Measurements from ENCODE around the gene TREML2. TPM values are rescaled to one million over a fixed set of nuclear protein-coding genes. Genes with fewer than 3 reads are reported as not detected.

The TREML2 gene
- total and polyA plus RNA-seq, 12 donors = 0.06 to 0.19 (median 0.18) TPM; not detected in 9

DNA sequence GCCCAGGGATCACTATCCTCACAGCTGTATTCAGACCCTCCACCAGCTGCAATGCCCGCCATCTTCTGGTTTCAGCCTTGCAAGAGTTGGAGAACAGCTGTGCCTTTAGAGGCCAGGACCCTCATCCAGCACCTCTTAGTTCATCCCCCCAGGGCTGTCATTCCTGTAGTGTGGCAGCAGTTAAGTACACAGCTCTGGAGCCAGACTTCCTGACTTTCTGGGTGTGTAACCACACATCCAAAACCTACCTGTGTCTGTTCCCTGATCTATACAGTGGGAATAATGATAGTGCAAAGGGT, 37.6 kb downstream of the TREML2 start:
- TF ChIP-seq CTCF (IDR thresholded peaks at IDR 0.05) (no peak), POLR2A (IDR thresholded peaks at IDR 0.05) (no peak)
- Histone ChIP-seq H3K27me3 (no peaks in the 10 kb centered on the region), H3K27ac (no peak overlapping the region), H3K9me3 (replicated peaks in 1 of 3) (no peaks in the 10 kb centered on the region), H3K4me3 (no peak overlapping the region), H3K4me1 (replicated peaks in 1 of 2) (no peaks in the 10 kb centered on the region), H3K36me3 (replicated peaks in 1 of 2) (no peaks in the 10 kb centered on the region)
- WGBS, 4 donors = 88 to 100% (median 97%) methylated on average over 1 of the region's 1 CpG
- intact Hi-C loops (cut with DNase I) = no loop called here
- no peak for DNase-seq

DNA sequence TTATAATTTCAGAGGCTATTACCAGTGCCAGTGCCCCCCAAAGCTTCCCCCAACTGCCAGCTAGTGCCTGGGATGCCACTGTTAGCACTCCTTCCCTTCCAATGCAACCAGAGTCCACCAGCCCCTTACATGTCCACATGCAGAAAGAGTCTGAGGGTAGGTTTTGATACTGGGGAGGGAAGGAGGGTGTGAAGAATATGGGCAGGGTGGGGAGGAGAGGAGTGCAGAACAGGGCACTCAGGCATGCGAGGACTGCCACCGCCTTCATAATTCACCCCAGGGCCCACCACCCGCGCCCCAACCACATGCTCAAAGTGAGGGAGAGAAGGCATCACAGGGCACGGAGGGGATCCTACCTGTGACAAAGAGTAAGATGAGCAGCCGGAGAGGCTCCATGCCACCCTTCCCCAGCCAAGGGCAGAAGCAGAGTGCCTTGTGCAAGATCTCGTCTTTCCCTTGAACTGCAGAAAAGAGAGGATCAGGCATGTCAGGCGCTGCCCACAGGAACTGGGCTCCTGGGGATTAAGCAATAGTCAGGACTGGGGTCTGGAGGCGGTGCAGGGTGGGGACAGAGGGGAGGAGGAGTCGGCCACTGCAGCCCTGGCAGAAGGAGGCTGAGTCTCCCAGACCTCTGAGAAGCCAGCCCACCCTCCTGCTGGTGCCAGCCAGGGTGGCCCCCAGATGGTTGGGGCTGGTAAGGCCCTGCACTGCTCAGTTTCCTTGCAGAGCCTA, 38.1 kb downstream of the TREML2 start, which contains the start of gene TREM2:
Gene TREM2, minus strand, starts transcription at position 430 of the 732 bp plus-strand sequence. Its CDS starts 34 bp downstream, at position 396.
- H3K4me1 ChIP-seq (replicated peaks in 1 of 2) = peaks cover 0 to 1% of the 10 kb centered on the region in 2 donors
- peak within 1 kb of the TSS in 1 of 4 donors; percentile 23 for H3K4me3 ChIP-seq
- DNase-seq = peak in 2 of 7 donors; percentile 13 to 47
- no peaks in the 10 kb centered on the region for H3K36me3 ChIP-seq (replicated peaks in 1 of 2)
- WGBS, 4 donors = 56 to 78% (median 74%) methylated on average over 4 to 10 of the region's 10 CpGs
- intact Hi-C loops (cut with DNase I) = no loop called here
- no peaks in the 10 kb centered on the region for H3K27me3 ChIP-seq
- peak within 1 kb of the TSS in 1 of 5 donors; percentile 34 for H3K27ac ChIP-seq
- TF ChIP-seq POLR2A (IDR thresholded peaks at IDR 0.05) = no peak
- no peak for TF ChIP-seq CTCF (IDR thresholded peaks at IDR 0.05)
- no peaks in the 10 kb centered on the region for H3K9me3 ChIP-seq (replicated peaks in 1 of 3)

GRCh38 chr6:41161851-41162552, 38.9 kb downstream of the TREML2 start:
- Histone ChIP-seq H3K27ac (peak overlapping the region in 1 of 5 donors; percentile 34), H3K36me3 (replicated peaks in 1 of 2) (no peaks in the 10 kb centered on the region), H3K4me1 (replicated peaks in 1 of 2) (peaks cover 0 to 4% of the 10 kb centered on the region in 2 donors), H3K27me3 (no peaks in the 10 kb centered on the region), H3K9me3 (replicated peaks in 1 of 3) (no peaks in the 10 kb centered on the region), H3K4me3 (peak overlapping the region in 1 of 4 donors; percentile 23)
- 63 to 75% (median 68%) methylated on average over 12 to 13 of the region's 13 CpGs for WGBS, 4 donors
- intact Hi-C loops (cut with DNase I) = no loop called here
- TF ChIP-seq CTCF (IDR thresholded peaks at IDR 0.05) = no peak
- no peak for TF ChIP-seq POLR2A (IDR thresholded peaks at IDR 0.05)
- DNase-seq = peak in 2 of 7 donors; percentile 8 to 14

DNA sequence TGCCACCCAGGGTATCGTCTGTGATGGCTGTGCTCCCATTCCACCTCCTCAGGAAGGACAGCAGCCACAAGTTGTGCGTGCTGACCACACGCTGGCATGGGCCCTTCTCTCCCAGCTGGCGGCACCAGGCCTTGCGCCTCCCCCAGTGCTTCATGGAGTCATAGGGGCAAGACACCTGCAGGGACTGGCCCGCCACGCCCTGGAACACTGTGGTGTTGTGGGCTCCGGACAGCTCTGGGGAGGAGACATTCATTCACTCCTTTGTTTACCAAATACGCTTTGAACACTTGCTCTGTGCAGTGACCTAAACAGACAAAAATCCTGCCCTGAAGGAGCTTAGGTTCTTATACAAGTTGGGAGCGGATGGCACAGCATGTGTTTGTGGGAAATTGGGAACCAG, 39.6 kb downstream of the TREML2 start:
- WGBS, 4 donors = 75 to 94% (median 88%) methylated on average over 6 to 10 of the region's 10 CpGs
- TF ChIP-seq POLR2A (IDR thresholded peaks at IDR 0.05) = no peak
- TF ChIP-seq CTCF (IDR thresholded peaks at IDR 0.05) = no peak
- intact Hi-C loops (cut with DNase I) = no loop called here

More for the DNA sequence above, 39.6 kb downstream of the TREML2 start:
- H3K36me3 ChIP-seq (replicated peaks in 1 of 2) = no peaks in the 10 kb centered on the region
- H3K27ac ChIP-seq = no peak overlapping the region
- no peak for DNase-seq
- H3K4me3 ChIP-seq = no peak overlapping the region
- H3K4me1 ChIP-seq (replicated peaks in 1 of 2) = peaks cover 0 to 4% of the 10 kb centered on the region in 2 donors
- H3K27me3 ChIP-seq = no peaks in the 10 kb centered on the region
- no peaks in the 10 kb centered on the region for H3K9me3 ChIP-seq (replicated peaks in 1 of 3)

Measured in adrenal gland (tissue), 12 donors.